NB4 (cell line): ENCODE results near the gene KRTAP10-5.
"Not testable (repeated sequence)": the region's sequence is repeated elsewhere in the genome, so short reads cannot be mapped to it uniquely, and the experiment has no call there.

Experiments used
- MYC ChIP-seq: IDR thresholded peaks from 2 replicates; pipeline ENCODE4 v1.6.1; 2011; ENCODE audit warnings: low read depth, low read length
- POLR2A ChIP-seq: IDR thresholded peaks from 2 replicates; pipeline ENCODE4 v1.6.1; 2011; ENCODE audit warnings: mild to moderate bottlenecking; ENCODE audit not compliant: insufficient read length; ENCODE audit errors: extremely low read depth
- TF ChIP-seq, protein P1 (sequence below): IDR thresholded peaks from one replicate; pipeline ENCODE4 v1.5.1; 2012; ENCODE audit warnings: low read depth, low read length
- TF ChIP-seq, protein P2 (sequence below): IDR thresholded peaks from 2 replicates; pipeline ENCODE4 v1.6.1; 2011; ENCODE audit warnings: low read depth, low read length

DNA sequence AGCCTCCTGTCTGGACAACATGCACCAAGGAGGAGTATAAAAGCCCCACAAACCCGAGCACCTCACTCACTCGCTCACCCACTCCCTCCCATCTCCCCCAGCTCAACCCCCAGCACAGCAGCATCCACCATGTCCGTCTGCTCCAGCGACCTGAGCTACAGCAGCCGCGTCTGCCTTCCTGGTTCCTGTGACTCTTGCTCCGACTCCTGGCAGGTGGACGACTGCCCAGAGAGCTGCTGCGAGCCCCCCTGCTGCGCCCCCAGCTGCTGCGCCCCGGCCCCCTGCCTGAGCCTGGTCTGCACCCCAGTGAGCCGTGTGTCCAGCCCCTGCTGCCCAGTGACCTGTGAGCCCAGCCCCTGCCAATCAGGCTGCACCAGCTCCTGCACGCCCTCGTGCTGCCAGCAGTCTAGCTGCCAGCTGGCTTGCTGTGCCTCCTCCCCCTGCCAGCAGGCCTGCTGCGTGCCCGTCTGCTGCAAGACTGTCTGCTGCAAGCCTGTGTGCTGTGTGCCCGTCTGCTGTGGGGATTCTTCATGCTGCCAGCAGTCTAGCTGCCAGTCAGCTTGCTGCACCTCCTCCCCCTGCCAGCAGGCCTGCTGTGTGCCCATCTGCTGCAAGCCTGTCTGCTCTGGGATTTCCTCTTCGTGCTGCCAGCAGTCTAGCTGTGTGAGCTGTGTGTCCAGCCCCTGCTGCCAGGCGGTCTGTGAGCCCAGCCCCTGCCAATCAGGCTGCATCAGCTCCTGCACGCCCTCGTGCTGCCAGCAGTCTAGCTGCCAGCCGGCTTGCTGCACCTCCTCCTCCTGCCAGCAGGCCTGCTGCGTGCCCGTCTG is 6.6 kb downstream of the KRTAP10-5 start, which contains the start of gene KRTAP10-4:
- TF ChIP-seq, protein P1, sequence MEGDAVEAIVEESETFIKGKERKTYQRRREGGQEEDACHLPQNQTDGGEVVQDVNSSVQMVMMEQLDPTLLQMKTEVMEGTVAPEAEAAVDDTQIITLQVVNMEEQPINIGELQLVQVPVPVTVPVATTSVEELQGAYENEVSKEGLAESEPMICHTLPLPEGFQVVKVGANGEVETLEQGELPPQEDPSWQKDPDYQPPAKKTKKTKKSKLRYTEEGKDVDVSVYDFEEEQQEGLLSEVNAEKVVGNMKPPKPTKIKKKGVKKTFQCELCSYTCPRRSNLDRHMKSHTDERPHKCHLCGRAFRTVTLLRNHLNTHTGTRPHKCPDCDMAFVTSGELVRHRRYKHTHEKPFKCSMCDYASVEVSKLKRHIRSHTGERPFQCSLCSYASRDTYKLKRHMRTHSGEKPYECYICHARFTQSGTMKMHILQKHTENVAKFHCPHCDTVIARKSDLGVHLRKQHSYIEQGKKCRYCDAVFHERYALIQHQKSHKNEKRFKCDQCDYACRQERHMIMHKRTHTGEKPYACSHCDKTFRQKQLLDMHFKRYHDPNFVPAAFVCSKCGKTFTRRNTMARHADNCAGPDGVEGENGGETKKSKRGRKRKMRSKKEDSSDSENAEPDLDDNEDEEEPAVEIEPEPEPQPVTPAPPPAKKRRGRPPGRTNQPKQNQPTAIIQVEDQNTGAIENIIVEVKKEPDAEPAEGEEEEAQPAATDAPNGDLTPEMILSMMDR: not testable (repeated sequence)
- not testable (repeated sequence) for TF ChIP-seq POLR2A, MYC
- TF ChIP-seq, protein P2, sequence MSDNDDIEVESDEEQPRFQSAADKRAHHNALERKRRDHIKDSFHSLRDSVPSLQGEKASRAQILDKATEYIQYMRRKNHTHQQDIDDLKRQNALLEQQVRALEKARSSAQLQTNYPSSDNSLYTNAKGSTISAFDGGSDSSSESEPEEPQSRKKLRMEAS: not testable (repeated sequence)
